HCT116 (cell line): ENCODE data around the gene PURB.

ENCODE experiments used
- POLR2AphosphoS5 ChIP-seq: IDR thresholded peaks from 2 replicates; pipeline ENCODE4 v1.6.1; 2011; ENCODE audit warnings: mild to moderate bottlenecking, low read depth, low read length, moderate library complexity
- SIN3A ChIP-seq: IDR thresholded peaks from 2 replicates; pipeline ENCODE4 v1.6.1; 2012; ENCODE audit warnings: low read depth
- TF ChIP-seq, protein P1 (sequence below), 3 experiments: fragments of 200-600 bp in 1 of 3; sonication (generic) in 1 of 3; IDR thresholded peaks in 2 of 3; conservative IDR thresholded peaks in 1 of 3; 2 replicates each; pipeline ENCODE4 v1.5.1; 2012 to 2017; ENCODE audit warnings: low read depth in 2 of 3, low read length in 2 of 3, antibody characterized with exemption in 1 of 3, borderline replicate concordance in 1 of 3, control low read depth in 1 of 3, mild to moderate bottlenecking in 1 of 3, mixed read lengths in 1 of 3, mixed run types in 1 of 3, moderate library complexity in 1 of 3; ENCODE audit not compliant: insufficient read depth in 1 of 3
- TF ChIP-seq, protein P2 (sequence below): IDR thresholded peaks from 2 replicates; pipeline ENCODE4 v1.6.1; 2012

DNA sequence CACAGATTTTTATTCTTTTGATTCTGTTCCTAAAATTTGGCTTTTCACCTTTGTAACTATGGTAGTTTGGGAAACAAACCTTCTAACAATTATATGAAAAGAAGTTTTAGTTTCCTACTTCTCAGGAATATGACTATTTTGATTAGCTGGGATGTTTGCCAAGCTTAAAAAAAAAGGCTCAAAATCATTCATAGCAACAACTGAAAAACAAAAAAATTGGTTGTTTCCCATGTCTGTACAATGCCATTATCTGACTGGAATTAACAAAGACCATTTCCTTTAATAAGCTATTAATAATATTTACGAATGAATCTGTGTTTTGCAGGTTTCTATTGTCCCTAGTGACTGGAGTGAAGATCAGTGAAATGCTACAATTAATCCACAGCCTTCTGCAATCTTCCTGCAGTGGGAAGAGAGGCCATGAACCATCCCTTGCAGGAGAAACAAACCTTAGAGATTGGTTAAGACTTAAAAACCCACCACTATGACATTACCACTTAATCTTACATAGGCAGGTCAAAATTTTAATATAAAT is 4.2 kb downstream of the PURB start:
- TF ChIP-seq SIN3A: no peak
- TF ChIP-seq, protein P1, sequence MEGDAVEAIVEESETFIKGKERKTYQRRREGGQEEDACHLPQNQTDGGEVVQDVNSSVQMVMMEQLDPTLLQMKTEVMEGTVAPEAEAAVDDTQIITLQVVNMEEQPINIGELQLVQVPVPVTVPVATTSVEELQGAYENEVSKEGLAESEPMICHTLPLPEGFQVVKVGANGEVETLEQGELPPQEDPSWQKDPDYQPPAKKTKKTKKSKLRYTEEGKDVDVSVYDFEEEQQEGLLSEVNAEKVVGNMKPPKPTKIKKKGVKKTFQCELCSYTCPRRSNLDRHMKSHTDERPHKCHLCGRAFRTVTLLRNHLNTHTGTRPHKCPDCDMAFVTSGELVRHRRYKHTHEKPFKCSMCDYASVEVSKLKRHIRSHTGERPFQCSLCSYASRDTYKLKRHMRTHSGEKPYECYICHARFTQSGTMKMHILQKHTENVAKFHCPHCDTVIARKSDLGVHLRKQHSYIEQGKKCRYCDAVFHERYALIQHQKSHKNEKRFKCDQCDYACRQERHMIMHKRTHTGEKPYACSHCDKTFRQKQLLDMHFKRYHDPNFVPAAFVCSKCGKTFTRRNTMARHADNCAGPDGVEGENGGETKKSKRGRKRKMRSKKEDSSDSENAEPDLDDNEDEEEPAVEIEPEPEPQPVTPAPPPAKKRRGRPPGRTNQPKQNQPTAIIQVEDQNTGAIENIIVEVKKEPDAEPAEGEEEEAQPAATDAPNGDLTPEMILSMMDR (IDR thresholded peaks at IDR 0.05 in 2 of 3, conservative IDR thresholded peaks at IDR 0.05 in 1 of 3; ENCODE audit: borderline replicate concordance in 1 of 3, insufficient read depth in 1 of 3, low read depth in 2 of 3, low read length in 2 of 3): no peak
- TF ChIP-seq POLR2AphosphoS5: no peak
- TF ChIP-seq, protein P2, sequence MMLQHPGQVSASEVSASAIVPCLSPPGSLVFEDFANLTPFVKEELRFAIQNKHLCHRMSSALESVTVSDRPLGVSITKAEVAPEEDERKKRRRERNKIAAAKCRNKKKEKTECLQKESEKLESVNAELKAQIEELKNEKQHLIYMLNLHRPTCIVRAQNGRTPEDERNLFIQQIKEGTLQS: no peak
